Gastrocnemius medialis (tissue), 4 donors: ENCODE data around the gene MCL1.
"Not testable (repeated sequence)": the region's sequence is repeated elsewhere in the genome, so short reads cannot be mapped to it uniquely, and the experiment has no call there.

Experiments
- POLR2A ChIP-seq, 2 donors: fragments of 450-650 bp; IDR thresholded peaks; one replicate each; pipeline ENCODE4 v1.6.1; 2017; ENCODE audit warnings: antibody characterized with exemption in 2 of 2, mild to moderate bottlenecking in 2 of 2, moderate library complexity in 2 of 2
- TF ChIP-seq, protein P1 (sequence below), 5 experiments: fragments of 450-650 bp in 3 of 5; fragments of 200-600 bp in 2 of 5; sonication (generic) in 2 of 5; IDR thresholded peaks in 4 of 5; conservative IDR thresholded peaks in 1 of 5; 1 replicate in 4 of 5; 2 replicates in 1 of 5; pipeline ENCODE4 v1.5.1; 2016 to 2019; ENCODE audit warnings: antibody characterized with exemption in 5 of 5, mild to moderate bottlenecking in 3 of 5, moderate library complexity in 3 of 5

DNA sequence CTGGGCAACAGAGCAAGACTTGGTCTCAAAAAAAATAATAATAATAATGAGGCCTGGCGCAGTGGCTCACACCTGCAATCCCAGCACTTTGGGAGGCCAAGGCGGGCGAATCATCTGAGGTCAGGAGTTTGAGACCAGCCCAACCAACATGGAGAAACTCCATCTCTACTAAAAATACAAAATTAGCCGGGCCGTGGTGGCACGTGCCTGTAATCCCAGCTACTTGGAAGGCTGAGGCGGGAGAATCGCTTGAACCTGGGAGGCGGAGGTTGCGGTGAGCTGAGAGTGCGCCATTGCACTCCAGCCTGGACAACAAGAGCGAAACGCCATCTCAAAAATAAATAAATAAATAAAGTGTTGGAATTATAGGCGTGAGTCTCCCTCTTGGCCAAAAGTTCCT, 2.6 kb upstream of the MCL1 start:
- TF ChIP-seq, protein P1, sequence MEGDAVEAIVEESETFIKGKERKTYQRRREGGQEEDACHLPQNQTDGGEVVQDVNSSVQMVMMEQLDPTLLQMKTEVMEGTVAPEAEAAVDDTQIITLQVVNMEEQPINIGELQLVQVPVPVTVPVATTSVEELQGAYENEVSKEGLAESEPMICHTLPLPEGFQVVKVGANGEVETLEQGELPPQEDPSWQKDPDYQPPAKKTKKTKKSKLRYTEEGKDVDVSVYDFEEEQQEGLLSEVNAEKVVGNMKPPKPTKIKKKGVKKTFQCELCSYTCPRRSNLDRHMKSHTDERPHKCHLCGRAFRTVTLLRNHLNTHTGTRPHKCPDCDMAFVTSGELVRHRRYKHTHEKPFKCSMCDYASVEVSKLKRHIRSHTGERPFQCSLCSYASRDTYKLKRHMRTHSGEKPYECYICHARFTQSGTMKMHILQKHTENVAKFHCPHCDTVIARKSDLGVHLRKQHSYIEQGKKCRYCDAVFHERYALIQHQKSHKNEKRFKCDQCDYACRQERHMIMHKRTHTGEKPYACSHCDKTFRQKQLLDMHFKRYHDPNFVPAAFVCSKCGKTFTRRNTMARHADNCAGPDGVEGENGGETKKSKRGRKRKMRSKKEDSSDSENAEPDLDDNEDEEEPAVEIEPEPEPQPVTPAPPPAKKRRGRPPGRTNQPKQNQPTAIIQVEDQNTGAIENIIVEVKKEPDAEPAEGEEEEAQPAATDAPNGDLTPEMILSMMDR (IDR thresholded peaks at IDR 0.05 in 4 of 5, conservative IDR thresholded peaks at IDR 0.05 in 1 of 5) = not testable (repeated sequence)
- not testable (repeated sequence) for TF ChIP-seq POLR2A (IDR thresholded peaks at IDR 0.05)
